ENCODE measurements around the gene GBE1.
"Not testable (repeated sequence)": the region's sequence is repeated elsewhere in the genome, so short reads cannot be mapped to it uniquely, and the experiment has no call there.

GBE1 gene

DNA sequence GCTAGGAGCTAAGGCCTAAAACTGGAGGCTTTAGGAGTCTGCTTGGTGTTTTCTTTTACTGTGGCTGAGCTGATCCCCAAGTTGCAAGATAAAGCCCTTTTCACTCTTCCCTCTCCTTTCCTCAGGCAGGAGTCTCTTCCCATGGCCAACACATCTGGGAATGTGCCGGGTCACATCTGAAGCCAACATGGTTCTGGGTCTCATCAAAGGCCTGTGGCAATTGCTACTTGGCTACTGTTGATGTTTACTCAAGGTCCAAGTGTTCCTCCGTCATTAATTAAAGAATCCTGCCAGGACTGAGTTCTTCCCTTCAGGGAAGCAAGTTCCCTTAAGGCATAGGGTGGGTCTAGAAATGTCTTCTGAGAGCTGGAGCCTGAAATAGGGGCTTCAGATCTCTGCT, 230.2 kb downstream of the GBE1 start:
- DNase-seq (ENCODE audit: low read depth in 2 of 2): no peak

- no peak for DNase-seq (ENCODE audit: low read depth in 2 of 2)
Observed at GRCh38 chr3:81530180-81530939, 231.1 kb downstream of the GBE1 start.

DNA sequence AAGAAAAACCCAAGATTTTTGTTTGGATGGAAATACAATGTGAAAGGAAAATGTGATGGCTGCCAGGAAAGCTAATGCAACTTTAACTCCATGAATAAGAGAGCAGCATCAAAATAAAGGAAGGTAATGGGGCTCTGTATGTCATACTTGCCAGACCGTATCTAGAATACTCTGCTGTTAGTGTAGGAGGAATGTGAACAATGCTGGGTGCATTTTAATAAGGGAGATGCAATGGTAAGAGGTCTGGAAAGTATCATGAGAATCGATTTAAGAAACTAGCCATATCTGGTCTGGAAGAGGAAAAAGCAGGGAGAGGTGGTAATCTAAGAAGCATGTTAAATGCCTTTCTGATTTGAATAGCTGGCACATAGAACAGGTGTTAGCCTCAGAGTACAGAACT, 239.6 kb downstream of the GBE1 start:
- no peak for DNase-seq (ENCODE audit: low read depth in 2 of 2)

- no peak for DNase-seq (ENCODE audit: low read depth in 2 of 2)
Observed at GRCh38 chr3:81518945-81519344, 242.5 kb downstream of the GBE1 start.

DNA sequence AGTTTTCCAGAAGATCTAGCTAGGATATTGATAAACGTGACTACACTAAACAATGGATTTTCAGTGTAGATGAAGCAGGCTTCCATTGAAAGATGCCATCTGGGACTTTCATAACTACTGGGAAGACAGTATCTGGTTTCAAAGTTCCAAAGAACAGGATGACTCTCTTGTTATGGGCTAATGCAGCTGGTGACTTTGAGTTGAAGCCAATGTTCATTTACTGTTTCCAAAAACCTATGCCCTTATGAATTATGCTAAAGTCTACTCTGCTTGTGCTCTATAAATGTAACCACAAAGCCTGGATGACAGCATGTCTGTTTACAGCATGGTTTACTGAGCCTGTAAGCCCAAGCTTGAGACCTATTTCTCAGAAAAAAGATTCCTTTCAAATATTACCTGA, 245.4 kb downstream of the GBE1 start:
- no peak for DNase-seq (ENCODE audit: low read depth in 2 of 2)

GRCh38 chr3:81513591-81513990, 247.9 kb downstream of the GBE1 start:
- DNase-seq (ENCODE audit: low read depth in 2 of 2): no peak

DNA sequence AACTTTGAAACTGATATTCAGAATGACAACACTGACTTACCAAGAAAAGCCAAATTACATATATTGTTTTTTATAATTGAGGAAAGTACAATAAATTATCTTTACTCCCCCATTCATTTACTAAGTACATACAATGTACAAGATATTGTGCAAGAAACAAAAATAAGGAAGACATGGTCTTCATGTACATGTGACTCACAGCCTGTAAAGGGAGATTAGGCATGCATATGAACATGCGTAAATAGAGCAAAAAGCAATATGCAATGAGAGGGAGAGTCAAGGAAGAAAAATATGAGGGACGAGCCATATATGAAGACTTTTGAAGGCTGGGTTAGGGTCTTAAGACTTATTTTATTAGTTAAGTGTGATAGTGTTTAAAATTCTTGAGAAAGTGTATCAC, 258.4 kb downstream of the GBE1 start:
- no peak for DNase-seq (ENCODE audit: low read depth in 2 of 2)

DNA sequence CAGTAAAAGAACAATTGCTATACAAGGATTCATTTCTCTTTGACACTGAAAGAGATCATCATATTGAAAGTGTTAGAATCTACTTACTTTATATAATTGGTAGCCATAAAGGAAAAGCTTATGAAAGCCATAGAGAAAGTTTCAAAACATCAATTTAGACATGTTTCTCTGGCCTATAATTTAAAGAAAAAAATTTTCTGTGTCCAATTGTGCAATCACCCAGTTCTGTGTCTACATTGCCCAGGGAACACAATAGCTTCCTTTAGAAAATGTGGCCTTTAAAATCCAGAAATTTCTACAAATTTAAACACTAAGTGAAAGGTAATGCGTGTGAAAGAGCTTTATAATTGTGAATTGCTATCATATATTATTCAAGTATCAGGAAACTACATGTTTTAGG, 259.2 kb downstream of the GBE1 start:
- DNase-seq (ENCODE audit: low read depth in 2 of 2): no peak

- DNase-seq (ENCODE audit: low read depth in 2 of 2): no peak
Observed at GRCh38 chr3:81500039-81500438, 261.4 kb downstream of the GBE1 start.

- no peak for DNase-seq (ENCODE audit: low read depth in 2 of 2)
Observed at GRCh38 chr3:81497572-81498251, 263.7 kb downstream of the GBE1 start.

GRCh38 chr3:81496407-81497104, 264.9 kb downstream of the GBE1 start:
- no peak for DNase-seq (ENCODE audit: low read depth in 2 of 2)

DNA sequence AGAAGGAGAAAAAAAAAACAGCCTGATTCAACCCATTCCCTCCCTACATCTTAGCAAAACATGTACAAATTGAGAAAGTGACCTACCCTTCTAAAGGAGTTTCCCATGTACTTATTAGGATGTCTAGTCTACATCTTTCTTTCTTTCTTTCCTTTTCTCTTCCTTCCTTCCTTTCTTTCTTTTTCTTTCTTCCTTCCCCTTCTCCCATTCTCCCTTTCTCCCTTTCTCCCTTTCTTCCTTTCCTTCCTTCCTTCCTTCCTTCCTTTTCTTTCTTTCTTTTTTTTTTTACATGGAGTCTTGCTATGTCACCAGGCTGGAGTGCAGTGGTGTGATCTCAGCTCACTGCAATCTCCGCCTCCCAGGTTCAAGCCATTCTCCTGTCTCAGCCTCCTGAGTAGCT, 269.0 kb downstream of the GBE1 start:
- not testable (repeated sequence) for DNase-seq (ENCODE audit: low read depth in 2 of 2)

- DNase-seq (ENCODE audit: low read depth in 2 of 2): no peak
Observed at GRCh38 chr3:81492040-81492439, 269.4 kb downstream of the GBE1 start.

- DNase-seq (ENCODE audit: low read depth in 2 of 2): peak; percentile 48 to 62
Observed at GRCh38 chr3:81490541-81491288, 270.7 kb downstream of the GBE1 start.

DNA sequence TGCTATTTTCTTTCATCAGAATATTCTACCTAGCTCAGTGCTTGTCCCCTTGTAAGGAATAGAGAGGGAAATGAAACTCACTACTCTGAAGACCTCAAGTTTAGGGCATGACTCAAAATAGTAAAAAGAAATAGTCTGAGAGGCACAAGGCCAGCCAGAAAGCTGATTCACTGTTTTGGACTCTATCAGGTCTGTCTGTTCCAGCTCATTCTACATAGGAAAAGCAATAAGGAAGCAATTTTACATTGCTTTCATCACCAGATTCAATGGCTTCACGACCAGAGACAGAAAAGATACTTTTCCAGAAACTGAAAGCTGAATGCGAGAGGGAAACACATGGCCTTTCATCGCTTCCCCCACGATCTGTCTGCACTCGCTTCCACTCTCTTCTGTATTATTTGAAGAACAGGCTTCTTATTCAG, 276.0 kb downstream of the GBE1 start:
- DNase-seq (ENCODE audit: low read depth in 2 of 2): no peak

GRCh38 chr3:81484520-81484919, 276.9 kb downstream of the GBE1 start:
- DNase-seq (ENCODE audit: low read depth in 2 of 2): no peak

DNA sequence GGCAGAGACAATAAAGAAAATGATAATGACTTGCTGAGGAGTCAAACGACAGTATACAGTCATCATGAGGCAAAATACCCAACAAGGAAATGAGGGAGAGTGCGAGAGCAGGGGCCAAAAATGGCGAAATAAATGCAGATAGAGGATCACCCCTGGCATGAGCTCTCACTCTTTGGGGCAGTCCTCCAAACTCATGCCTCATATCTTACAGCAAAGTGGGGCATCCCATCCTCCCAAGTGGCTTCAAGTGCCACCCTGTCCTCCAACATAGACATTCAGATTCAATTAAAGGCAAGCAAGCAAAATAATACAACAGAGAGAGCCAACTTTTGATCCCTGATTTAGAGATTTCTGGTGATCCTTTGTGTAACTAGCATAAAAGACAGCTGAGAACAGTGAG, 278.4 kb downstream of the GBE1 start:
- no peak for DNase-seq (ENCODE audit: low read depth in 2 of 2)

DNA sequence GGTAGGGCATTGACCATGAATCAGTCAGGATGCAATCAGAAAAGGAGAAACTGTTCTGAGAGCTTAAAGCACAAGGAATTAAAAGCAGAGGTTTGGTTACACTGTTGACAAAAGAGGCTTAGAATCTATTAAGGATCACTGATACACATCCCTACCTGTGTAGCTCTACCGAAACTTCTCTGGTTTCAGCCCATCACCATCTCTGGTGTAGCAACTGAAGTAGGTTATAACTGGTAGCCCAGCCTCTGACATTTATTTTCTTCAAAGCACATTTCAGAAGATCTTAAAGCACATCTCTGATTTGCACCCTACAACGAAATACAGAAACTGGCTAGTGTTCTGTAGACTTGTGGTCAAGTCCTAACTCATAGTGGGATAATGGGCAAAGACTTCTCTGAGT, 283.7 kb downstream of the GBE1 start:
- no peak for DNase-seq (ENCODE audit: low read depth in 2 of 2)

- DNase-seq (ENCODE audit: low read depth in 2 of 2): no peak
Observed at GRCh38 chr3:81476692-81477091, 284.8 kb downstream of the GBE1 start.

- no peak for DNase-seq (ENCODE audit: low read depth in 2 of 2)
Observed at GRCh38 chr3:81472600-81473362, 288.7 kb downstream of the GBE1 start.

DNA sequence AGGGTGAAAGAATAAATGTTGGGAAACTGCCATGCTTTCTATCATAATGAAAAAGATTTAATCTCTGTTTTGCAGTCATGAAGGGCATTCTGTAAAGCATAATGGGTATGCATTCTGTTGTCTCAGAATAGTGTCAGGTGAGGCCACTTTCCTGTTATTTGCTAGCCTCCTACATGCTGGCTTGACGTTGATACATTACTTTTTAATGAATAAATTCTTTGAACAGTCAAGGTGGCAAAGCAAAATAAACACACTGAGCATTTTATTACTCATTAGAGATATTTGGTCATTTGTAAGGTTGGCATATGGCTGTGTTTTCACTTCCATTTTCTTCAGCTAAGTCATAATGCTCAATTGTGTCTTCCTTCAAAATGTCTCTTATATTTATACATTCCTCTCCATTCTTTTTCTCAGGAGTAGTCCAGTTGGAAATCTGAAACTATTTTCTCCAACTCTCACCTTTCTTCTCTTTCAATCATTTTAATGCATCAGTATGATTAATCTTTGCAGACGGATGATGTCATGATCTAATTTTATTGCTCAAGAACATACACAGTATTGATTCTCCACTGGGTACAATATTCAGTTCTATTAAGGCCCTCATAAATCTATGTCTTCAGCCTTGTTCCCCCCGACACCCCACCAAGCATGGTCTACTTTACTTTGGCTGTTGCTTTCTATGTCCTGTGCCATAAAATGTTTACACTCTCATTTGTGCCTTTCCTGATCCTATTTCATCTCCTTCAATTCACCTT, 290.7 kb downstream of the GBE1 start:
- DNase-seq (ENCODE audit: low read depth in 2 of 2): no peak

All from stimulated activated CD4-positive, alpha-beta T cell treated with anti-CD3 and anti-CD28 coated beads, Interleukin-1b, Interleukin-23, amount 100 ng/mL, for 4 hours (primary cell).